Type B pancreatic cell (in vitro differentiated cells): ENCODE data around the gene EMC1. TPM values are rescaled to one million over a fixed set of nuclear protein-coding genes. Genes with fewer than 3 reads are reported as not detected.
A peak's percentile ranks its signal among the peaks of the same experiment; 100 is the strongest.
"Not testable (repeated sequence)": the region's sequence is repeated elsewhere in the genome, so short reads cannot be mapped to it uniquely, and the experiment has no call there.

Experiments used
- DNase-seq: peaks from one replicate; pipeline ENCODE4 v3.0.0; 2021; ENCODE audit warnings: mixed read lengths; ENCODE audit not compliant: unreplicated experiment; ENCODE audit errors: extremely low spot score
- H3K27ac Mint-ChIP-seq: 2 replicates; pipeline ENCODE4 v1.8.0; 2021; ENCODE audit warnings: mild to moderate bottlenecking, mixed read lengths
- H3K27me3 Mint-ChIP-seq: 2 replicates; pipeline ENCODE4 v1.8.0; 2021; ENCODE audit warnings: mixed read lengths
- H3K36me3 Mint-ChIP-seq: 2 replicates; pipeline ENCODE4 v1.8.0; 2021; ENCODE audit warnings: mixed read lengths
- H3K4me1 Mint-ChIP-seq: one replicate; pipeline ENCODE4 v1.8.0; 2021; ENCODE audit warnings: mixed read lengths; ENCODE audit not compliant: unreplicated experiment
- H3K4me3 Mint-ChIP-seq: 2 replicates; pipeline ENCODE4 v1.8.0; 2021; ENCODE audit warnings: mild to moderate bottlenecking, mixed read lengths
- H3K9me3 Mint-ChIP-seq: 2 replicates; pipeline ENCODE4 v1.8.0; 2021; ENCODE audit warnings: mixed read lengths
- CTCF ChIP-seq: fragments of 200-600 bp; sonication (generic); conservative IDR thresholded peaks from 2 replicates; pipeline ENCODE4 v1.5.0; 2021; ENCODE audit warnings: antibody characterized with exemption, mild to moderate bottlenecking
- total RNA-seq: library from RNA; stranded (reverse); gene quantifications from 2 replicates; pipeline ENCODE4 v1.2.1, GENCODE V29; 2021; ENCODE audit warnings: low replicate concordance

Gene EMC1
- total RNA-seq, 1 donor from 2014 or later = 60.1 TPM

- H3K27me3 Mint-ChIP-seq = no peaks in the 10 kb centered on the region
- DNase-seq = no peak
- H3K4me1 Mint-ChIP-seq = no peaks in the 10 kb centered on the region
- H3K36me3 Mint-ChIP-seq = peaks cover 38% of the 10 kb centered on the region
- no peak overlapping the region for H3K27ac Mint-ChIP-seq
- TF ChIP-seq CTCF = no peak
- no peaks in the 10 kb centered on the region for H3K9me3 Mint-ChIP-seq
- no peak overlapping the region for H3K4me3 Mint-ChIP-seq
Measured at GRCh38 chr1:19182223-19182622, 69.1 kb downstream of the EMC1 start.

GRCh38 chr1:19180265-19180657 lies 71.1 kb downstream of the EMC1 start:
- H3K9me3 Mint-ChIP-seq, H3K27ac Mint-ChIP-seq, DNase-seq, H3K4me3 Mint-ChIP-seq, H3K27me3 Mint-ChIP-seq, H3K4me1 Mint-ChIP-seq: not testable (repeated sequence)
- peaks cover 29% of the 10 kb centered on the region for H3K36me3 Mint-ChIP-seq

GRCh38 chr1:19179597-19180264 lies 71.6 kb downstream of the EMC1 start:
- DNase-seq = no peak
- H3K4me3 Mint-ChIP-seq = no peak overlapping the region
- H3K27me3 Mint-ChIP-seq = no peaks in the 10 kb centered on the region
- no peaks in the 10 kb centered on the region for H3K9me3 Mint-ChIP-seq
- peak; percentile 59 for TF ChIP-seq CTCF
- H3K36me3 Mint-ChIP-seq = peaks cover 25% of the 10 kb centered on the region
- no peaks in the 10 kb centered on the region for H3K4me1 Mint-ChIP-seq
- no peak overlapping the region for H3K27ac Mint-ChIP-seq

GRCh38 chr1:19178734-19179398 lies 72.5 kb downstream of the EMC1 start:
- Mint-ChIP-seq H3K27ac (no peak overlapping the region), H3K4me3 (no peak overlapping the region), H3K4me1 (no peaks in the 10 kb centered on the region), H3K27me3 (no peaks in the 10 kb centered on the region), H3K9me3 (no peaks in the 10 kb centered on the region), H3K36me3 (peaks cover 21% of the 10 kb centered on the region)
- DNase-seq = no peak
- no peak for TF ChIP-seq CTCF

GRCh38 chr1:19177811-19178210 lies 73.5 kb downstream of the EMC1 start:
- no peak for DNase-seq
- no peaks in the 10 kb centered on the region for H3K9me3 Mint-ChIP-seq
- TF ChIP-seq CTCF = peak; percentile 21
- H3K4me3 Mint-ChIP-seq = no peak overlapping the region
- no peak overlapping the region for H3K27ac Mint-ChIP-seq
- peaks cover 21% of the 10 kb centered on the region for H3K36me3 Mint-ChIP-seq
- H3K4me1 Mint-ChIP-seq = no peaks in the 10 kb centered on the region
- no peaks in the 10 kb centered on the region for H3K27me3 Mint-ChIP-seq

- no peak for TF ChIP-seq CTCF
- Mint-ChIP-seq H3K27ac (no peak overlapping the region), H3K9me3 (no peaks in the 10 kb centered on the region), H3K4me1 (no peaks in the 10 kb centered on the region), H3K27me3 (no peaks in the 10 kb centered on the region), H3K4me3 (no peak overlapping the region), H3K36me3 (peaks cover 32% of the 10 kb centered on the region)
- DNase-seq = no peak
Measured at GRCh38 chr1:19169642-19170041, 81.7 kb downstream of the EMC1 start.
